BE2C (cell line): ENCODE data around the gene RASSF4.
A peak's percentile ranks its signal among the peaks of the same experiment; 100 is the strongest.

Experiments
- DNase-seq: peaks from one replicate; pipeline ENCODE4 v3.0.0-alpha.2; 2020
- H3K27me3 ChIP-seq: fragments of 250-450 bp; sonication (Bioruptor Pico); 2 replicates; pipeline ENCODE4 v1.5.1; 2020; ENCODE audit warnings: mild to moderate bottlenecking
- H3K36me3 ChIP-seq: fragments of 250-450 bp; sonication (Bioruptor Pico); 2 replicates; pipeline ENCODE4 v1.5.1; 2020; ENCODE audit warnings: mild to moderate bottlenecking
- H3K4me1 ChIP-seq: fragments of 250-450 bp; sonication (Bioruptor Pico); 2 replicates; pipeline ENCODE4 v1.5.1; 2020
- H3K4me3 ChIP-seq: 2 replicates; pipeline ENCODE4 v1.5.1; 2011; ENCODE audit warnings: low read depth, low read length
- H3K9me3 ChIP-seq: fragments of 250-450 bp; sonication (Bioruptor Pico); 2 replicates; pipeline ENCODE4 v1.5.1; 2020
- CTCF ChIP-seq: IDR thresholded peaks from 2 replicates; pipeline ENCODE4 v1.5.1; 2012; ENCODE audit warnings: mild to moderate bottlenecking, low read depth, low read length

RASSF4 gene

GRCh38 chr10:44921506-44921905 is 38.1 kb upstream of the RASSF4 start:
- no peaks in the 10 kb centered on the region for H3K27me3 ChIP-seq
- TF ChIP-seq CTCF, result no peak
- DNase-seq, result no peak
- no peak overlapping the region for H3K4me3 ChIP-seq
- H3K4me1 ChIP-seq, result no peaks in the 10 kb centered on the region
- no peaks in the 10 kb centered on the region for H3K36me3 ChIP-seq
- H3K9me3 ChIP-seq, result no peaks in the 10 kb centered on the region

GRCh38 chr10:44922021-44922420 is 37.6 kb upstream of the RASSF4 start:
- no peak for DNase-seq
- Histone ChIP-seq H3K4me1 (no peaks in the 10 kb centered on the region), H3K27me3 (no peaks in the 10 kb centered on the region), H3K4me3 (no peak overlapping the region), H3K36me3 (no peaks in the 10 kb centered on the region), H3K9me3 (no peaks in the 10 kb centered on the region)
- no peak for TF ChIP-seq CTCF

GRCh38 chr10:44922796-44923545 is 36.6 kb upstream of the RASSF4 start:
- Histone ChIP-seq H3K4me1 (no peaks in the 10 kb centered on the region), H3K36me3 (no peaks in the 10 kb centered on the region), H3K9me3 (no peaks in the 10 kb centered on the region), H3K27me3 (no peaks in the 10 kb centered on the region), H3K4me3 (no peak overlapping the region)
- no peak for TF ChIP-seq CTCF
- DNase-seq, result no peak

GRCh38 chr10:44923611-44924010 is 36.0 kb upstream of the RASSF4 start:
- Histone ChIP-seq H3K9me3 (no peaks in the 10 kb centered on the region), H3K36me3 (no peaks in the 10 kb centered on the region), H3K4me1 (no peaks in the 10 kb centered on the region), H3K4me3 (no peak overlapping the region), H3K27me3 (no peaks in the 10 kb centered on the region)
- no peak for TF ChIP-seq CTCF
- DNase-seq, result no peak

GRCh38 chr10:44924261-44925040 is 35.2 kb upstream of the RASSF4 start:
- TF ChIP-seq CTCF, result no peak
- no peaks in the 10 kb centered on the region for H3K36me3 ChIP-seq
- no peak overlapping the region for H3K4me3 ChIP-seq
- H3K9me3 ChIP-seq, result no peaks in the 10 kb centered on the region
- DNase-seq, result no peak
- no peaks in the 10 kb centered on the region for H3K27me3 ChIP-seq
- H3K4me1 ChIP-seq, result no peaks in the 10 kb centered on the region

- H3K27me3 ChIP-seq, result no peaks in the 10 kb centered on the region
- no peaks in the 10 kb centered on the region for H3K4me1 ChIP-seq
- no peaks in the 10 kb centered on the region for H3K36me3 ChIP-seq
- H3K4me3 ChIP-seq, result no peak overlapping the region
- peak; percentile 55 for TF ChIP-seq CTCF
- DNase-seq, result peak; percentile 48
- H3K9me3 ChIP-seq, result no peaks in the 10 kb centered on the region
These were observed 34.4 kb upstream of the RASSF4 start for GRCh38 chr10:44925224-44925623.
